B cell (primary cell): ENCODE results near the gene C1orf74.

Source experiments
- EZH2 ChIP-seq: IDR thresholded peaks from 2 replicates; pipeline ENCODE4 v1.6.1; 2012; ENCODE audit warnings: borderline replicate concordance, low read depth, mild to moderate bottlenecking, moderate library complexity, low read length; ENCODE audit not compliant: insufficient read depth, poor library complexity, severe bottlenecking
- TF ChIP-seq, protein P1 (sequence below): fragments of 200-600 bp; IDR thresholded peaks from one replicate; pipeline ENCODE4 v1.8.0; 2022; ENCODE audit warnings: antibody characterized with exemption, mild to moderate bottlenecking

DNA sequence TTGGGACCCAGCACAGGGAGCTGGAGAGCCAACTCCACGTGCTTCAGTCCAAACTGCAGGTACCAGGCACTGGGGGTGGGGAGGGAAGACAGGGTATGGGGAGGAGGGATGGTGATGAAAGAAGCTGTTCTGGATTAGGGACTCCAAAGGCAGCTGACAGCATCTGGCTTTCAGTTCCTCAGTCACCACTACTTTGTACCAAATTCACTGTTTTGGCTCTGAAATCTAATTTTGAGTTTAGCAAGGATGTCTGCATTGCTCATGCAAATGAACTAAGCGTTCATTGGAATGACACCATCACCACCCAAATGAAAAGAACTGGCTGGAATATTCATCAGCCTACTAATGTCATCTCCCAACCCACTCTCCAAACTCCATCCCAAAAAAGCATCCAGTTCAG, 8.7 kb downstream of the C1orf74 start:
- no peak for TF ChIP-seq EZH2
- TF ChIP-seq, protein P1, sequence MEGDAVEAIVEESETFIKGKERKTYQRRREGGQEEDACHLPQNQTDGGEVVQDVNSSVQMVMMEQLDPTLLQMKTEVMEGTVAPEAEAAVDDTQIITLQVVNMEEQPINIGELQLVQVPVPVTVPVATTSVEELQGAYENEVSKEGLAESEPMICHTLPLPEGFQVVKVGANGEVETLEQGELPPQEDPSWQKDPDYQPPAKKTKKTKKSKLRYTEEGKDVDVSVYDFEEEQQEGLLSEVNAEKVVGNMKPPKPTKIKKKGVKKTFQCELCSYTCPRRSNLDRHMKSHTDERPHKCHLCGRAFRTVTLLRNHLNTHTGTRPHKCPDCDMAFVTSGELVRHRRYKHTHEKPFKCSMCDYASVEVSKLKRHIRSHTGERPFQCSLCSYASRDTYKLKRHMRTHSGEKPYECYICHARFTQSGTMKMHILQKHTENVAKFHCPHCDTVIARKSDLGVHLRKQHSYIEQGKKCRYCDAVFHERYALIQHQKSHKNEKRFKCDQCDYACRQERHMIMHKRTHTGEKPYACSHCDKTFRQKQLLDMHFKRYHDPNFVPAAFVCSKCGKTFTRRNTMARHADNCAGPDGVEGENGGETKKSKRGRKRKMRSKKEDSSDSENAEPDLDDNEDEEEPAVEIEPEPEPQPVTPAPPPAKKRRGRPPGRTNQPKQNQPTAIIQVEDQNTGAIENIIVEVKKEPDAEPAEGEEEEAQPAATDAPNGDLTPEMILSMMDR: no peak
